ENCODE results near the gene CETP.

The CETP gene

DNA sequence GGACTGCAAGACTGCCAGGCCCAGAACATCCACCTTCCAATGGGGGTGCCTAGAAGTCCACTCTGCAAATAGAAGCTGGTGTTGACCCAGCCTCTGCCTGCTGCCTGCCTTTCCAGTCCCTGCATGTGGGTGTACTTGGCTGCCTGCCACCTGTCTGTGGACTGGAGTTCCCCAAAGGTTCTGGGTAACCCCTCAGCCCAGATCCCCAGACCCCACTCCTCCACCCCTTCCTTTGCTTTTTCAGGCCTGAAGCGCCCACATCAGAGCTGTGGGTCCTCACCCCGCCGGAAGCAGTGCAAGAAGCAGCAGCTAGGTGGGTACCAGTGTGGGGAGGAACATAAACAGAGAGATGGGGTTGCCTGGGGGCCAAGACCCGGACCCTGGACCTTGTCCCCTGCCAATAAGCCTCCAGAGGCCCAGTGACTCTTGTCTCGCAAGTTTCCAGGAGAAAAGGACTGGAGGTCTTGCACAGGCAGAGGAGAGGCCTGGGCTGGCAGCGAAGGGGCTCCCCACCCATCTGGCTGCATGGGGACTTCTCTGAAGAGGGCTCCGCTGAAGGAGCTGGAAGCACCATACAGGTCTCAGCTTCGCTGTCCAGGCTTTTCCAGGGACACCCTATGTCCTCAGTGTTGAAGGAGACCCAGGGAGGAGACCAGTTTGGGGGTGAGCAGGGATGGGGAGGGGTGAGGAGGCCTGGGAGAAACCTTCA lies 61.9 kb downstream of the CETP start:
- peak; percentile 83 to 87 for DNase-seq

DNA sequence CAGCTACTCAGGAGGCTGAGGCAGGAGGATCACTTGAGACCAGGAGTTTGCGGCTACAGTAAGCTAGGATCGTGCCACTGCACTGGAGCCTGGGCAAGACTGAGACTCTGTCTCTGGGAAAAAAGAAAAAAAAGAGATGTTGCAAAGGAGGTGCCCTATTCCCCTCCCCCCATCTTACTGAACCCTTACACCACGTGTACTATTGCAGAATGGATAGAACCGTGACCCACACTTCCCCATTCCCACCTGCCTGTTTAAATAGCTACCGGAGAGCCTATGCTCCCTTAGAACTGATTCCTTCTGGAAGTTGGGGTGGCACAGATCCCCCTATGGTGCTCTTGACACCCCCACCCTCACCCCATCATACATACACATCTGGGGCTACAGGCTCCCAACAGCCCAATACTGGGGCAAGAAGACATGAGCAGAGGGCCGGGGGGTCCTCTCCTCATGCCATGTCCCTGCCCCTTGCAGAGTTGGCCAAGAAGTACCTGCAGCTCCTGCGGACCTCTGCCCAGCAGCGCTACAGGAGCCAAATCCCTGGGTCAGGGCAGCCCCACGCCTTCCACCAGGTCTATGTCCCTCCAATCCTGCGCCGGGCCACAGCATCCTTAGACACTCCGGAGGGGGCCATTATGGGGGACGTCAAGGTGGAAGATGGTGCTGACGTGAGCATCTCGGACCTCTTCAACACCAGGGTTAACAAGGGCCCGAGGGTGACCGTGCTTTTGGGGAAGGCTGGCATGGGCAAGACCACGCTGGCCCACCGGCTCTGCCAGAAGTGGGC lies 63.3 kb downstream of the CETP start:
- DNase-seq, result no peak

DNA sequence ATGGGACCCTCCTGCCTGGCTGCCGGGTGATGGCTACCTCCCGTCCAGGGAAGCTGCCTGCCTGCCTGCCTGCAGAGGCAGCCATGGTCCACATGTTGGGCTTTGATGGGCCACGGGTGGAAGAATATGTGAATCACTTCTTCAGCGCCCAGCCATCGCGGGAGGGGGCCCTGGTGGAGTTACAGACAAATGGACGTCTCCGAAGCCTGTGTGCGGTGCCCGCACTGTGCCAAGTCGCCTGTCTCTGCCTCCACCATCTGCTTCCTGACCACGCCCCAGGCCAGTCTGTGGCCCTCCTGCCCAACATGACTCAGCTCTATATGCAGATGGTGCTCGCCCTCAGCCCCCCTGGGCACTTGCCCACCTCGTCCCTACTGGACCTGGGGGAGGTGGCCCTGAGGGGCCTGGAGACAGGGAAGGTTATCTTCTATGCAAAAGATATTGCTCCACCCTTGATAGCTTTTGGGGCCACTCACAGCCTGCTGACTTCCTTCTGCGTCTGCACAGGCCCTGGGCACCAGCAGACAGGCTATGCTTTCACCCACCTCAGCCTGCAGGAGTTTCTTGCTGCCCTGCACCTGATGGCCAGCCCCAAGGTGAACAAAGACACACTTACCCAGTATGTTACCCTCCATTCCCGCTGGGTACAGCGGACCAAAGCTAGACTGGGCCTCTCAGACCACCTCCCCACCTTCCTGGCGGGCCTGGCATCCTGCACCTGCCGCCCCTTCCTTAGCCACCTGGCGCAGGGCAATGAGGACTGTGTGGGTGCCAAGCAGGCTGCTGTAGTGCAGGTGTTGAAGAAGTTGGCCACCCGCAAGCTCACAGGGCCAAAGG lies 64.4 kb downstream of the CETP start:
- DNase-seq, result no peak

DNA sequence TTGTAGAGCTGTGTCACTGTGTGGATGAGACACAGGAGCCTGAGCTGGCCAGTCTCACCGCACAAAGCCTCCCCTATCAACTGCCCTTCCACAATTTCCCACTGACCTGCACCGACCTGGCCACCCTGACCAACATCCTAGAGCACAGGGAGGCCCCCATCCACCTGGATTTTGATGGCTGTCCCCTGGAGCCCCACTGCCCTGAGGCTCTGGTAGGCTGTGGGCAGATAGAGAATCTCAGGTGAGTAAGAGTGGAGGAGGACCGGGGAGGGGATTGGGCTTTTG lies 65.0 kb downstream of the CETP start:
- DNase-seq, result no peak

DNA sequence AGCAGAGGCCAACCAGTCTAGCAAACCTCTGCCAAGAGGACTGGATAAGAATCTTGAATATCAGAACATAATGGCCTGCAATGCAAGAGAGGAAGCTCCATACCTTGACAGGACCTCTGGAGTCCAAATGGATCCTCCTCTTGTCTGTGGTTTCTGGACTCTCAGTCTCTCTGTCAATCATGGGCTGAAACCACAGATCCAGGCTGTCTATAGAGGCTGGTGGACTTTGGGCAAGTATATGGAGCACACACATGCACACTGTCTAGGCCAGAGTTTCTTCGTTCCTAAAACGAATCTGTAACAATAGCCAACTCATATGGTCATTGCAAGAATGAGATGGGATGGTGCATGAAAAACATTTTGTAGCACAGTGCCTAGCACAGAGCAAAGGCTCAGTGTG lies 65.3 kb downstream of the CETP start:
- no peak for DNase-seq

DNA sequence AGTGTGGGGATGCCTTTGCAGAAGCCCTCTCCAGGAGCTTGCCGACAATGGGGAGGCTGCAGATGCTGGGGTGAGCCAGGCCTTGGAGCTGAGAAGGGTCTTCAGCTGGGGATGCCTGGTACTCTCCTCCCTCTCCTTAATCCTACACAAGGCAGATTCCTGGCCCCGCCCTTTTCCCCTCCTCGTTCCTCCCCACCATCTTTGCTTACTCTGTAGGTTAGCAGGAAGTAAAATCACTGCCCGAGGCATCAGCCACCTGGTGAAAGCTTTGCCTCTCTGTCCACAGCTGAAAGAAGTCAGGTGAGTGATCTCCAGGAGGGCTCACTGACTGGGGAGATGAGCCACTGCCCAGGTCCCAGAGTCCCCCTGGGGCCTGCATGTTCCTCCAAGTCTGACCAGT lies 66.3 kb downstream of the CETP start:
- no peak for DNase-seq

DNA sequence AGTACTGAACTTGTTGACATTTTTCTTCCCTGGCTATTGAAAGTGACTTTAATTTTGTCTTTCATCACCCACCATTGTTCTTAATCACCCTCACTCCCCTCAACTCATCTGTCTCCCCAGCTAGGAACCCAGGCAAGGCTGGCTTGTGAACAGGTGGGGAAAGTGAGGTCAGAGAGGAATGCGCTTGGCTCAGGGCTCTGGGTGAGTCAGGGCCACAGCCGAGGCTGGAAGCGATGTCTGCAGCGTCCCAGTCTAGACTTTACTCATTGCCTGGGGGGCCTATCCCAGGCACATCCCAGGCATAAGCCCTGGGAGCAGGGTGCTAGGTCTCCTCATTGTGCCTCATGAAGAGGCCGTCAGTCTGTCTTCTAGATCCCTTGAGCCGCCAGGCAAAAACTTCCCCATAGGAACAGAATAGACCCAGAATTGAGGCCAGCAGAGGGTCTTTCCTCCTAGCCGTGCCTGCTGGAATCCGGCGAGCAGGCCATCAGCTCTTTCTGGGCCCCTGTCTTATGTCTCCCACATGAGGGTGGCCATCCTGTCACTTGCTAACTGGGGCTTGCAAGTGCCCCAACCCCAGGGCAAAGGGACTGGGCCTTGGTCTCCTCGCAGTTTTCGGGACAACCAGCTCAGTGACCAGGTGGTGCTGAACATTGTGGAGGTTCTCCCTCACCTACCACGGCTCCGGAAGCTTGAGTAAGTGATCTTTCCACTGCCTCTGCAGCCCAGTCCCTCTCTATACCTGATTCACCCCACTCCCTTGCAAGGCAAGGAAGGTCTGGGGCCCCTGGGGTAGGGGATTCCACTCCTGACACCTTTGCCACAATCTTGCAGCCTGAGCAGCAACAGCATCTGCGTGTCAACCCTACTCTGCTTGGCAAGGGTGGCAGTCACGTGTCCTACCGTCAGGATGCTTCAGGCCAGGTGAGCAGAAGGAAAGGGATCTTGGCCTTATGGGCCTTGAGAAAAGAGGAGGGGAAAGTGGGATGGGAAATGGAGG lies 67.7 kb downstream of the CETP start:
- DNase-seq, result peak; percentile 34

DNA sequence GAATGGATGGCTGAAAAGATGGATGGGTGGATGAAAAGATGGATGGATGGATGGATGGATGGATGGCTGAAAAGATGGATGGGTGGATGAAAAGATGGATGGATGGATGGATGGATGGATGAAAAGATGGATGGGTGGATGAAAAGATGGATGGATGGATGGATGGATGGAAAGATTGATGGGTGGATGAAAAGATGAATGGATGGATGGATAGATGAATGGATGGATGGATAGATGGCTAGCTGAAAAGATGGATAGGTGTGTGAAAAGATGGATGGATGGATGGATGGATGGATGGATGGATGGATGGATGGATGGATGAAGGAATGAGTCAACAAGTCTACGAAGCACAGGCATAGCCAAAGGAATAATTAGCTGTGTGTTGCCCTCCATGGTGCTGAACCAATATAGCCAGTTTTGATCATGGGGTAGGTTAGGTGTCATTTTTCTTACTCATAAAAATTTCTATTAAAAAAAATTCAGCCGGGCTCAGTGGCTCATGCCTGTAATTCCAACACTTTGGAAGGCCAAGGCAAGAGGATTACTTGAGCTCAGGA lies 68.7 kb downstream of the CETP start:
- no peak for DNase-seq

DNA sequence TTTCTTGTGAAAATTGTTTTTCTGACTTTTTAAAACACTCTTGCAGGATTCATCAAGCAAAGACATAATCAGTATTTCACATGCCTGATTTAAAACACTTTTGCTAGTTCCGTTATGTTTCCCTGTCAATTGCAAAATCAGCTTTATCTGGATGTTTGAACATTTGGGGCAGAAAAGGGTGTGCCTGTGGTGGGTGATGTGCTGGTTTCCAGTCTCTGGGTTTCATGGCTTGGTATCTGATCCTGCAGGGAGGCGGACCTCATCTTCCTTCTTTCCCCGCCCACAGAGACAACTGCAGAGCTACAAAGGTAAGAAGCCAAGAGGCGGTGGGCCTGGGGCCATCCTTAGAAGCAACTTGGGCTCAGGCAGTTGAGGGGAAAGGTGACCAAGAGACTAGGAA lies 69.4 kb downstream of the CETP start:
- DNase-seq, result no peak

DNA sequence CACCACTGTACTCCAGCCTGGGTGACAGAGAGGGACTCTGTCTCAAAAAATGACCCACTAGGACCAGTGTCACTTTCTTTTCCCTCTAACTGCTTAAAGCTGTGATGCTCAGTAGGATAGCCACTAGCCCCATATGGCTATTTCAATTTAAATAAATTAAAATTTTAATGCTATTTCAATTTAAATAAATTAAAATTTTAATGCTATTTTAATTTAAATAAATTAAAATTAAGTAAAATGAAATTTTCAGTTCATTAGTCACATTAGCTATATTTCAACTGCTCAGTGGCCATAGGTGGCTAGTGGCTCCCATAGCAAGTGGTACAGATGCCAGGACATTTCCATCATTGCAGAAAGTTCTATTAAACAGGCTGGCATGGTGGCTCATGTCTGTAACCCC lies 70.6 kb downstream of the CETP start:
- DNase-seq, result no peak

DNA sequence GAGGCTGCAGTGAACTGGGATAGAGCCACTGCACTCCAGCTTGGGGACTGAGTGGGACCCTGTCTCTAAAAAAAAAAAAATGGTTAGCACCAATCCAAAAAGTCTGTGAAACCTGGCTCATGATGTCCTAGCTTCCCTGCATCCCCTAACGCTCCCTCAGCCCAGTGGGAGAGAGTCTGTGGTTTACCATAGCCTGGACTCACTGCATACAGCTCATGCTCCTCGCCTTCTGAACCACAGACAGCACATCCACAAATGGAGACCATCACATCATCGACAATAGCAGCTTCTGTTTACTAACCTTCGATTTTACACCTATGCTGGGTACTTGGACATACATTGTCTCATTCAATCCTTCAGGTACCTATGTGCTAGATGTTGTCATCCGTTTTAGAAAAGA lies 71.2 kb downstream of the CETP start:
- DNase-seq, result no peak
